ENCODE results near the gene CKAP4.

CKAP4 gene

DNA sequence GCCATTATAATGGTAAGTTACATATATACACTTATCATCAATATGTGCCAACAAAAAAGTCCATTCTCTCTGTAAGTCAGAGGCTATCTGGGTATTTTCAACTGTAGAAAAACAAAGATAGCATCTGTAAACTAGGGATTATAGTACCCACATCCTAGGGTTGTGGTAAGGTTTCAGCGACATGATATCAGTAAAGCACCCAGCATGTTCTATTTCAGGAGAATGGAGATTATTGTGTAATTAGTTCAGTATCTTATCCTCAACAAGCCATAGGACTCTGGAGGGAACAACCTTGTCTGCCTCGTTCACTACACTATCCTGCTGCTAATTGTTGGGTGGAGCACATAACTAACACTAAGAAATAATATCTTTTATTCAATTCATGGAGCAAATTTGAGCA lies 19.7 kb upstream of the CKAP4 start:
- H3K27me3 Mint-ChIP-seq, result peaks cover 2% of the 10 kb centered on the region
- ATAC-seq (ENCODE audit: low read depth) (no peak), DNase-seq (ENCODE audit: low spot score in 2 of 2) (no peak)
- H3K27ac Mint-ChIP-seq, result no peak overlapping the region
- H3K4me3 Mint-ChIP-seq, result no peak overlapping the region
- no peaks in the 10 kb centered on the region for H3K9me3 Mint-ChIP-seq
- peaks cover 4% of the 10 kb centered on the region for H3K4me1 Mint-ChIP-seq
- H3K36me3 Mint-ChIP-seq, result peaks cover 6% of the 10 kb centered on the region

GRCh38 chr12:106265116-106265515 lies 17.3 kb upstream of the CKAP4 start:
- H3K27me3 Mint-ChIP-seq, result no peaks in the 10 kb centered on the region
- no peaks in the 10 kb centered on the region for H3K9me3 Mint-ChIP-seq
- no peak for DNase-seq (ENCODE audit: low spot score in 2 of 2)
- ATAC-seq (ENCODE audit: low read depth), result no peak
- no peak overlapping the region for H3K4me3 Mint-ChIP-seq
- H3K27ac Mint-ChIP-seq, result no peak overlapping the region
- peaks cover 2% of the 10 kb centered on the region for H3K36me3 Mint-ChIP-seq
- peaks cover 2% of the 10 kb centered on the region for H3K4me1 Mint-ChIP-seq

DNA sequence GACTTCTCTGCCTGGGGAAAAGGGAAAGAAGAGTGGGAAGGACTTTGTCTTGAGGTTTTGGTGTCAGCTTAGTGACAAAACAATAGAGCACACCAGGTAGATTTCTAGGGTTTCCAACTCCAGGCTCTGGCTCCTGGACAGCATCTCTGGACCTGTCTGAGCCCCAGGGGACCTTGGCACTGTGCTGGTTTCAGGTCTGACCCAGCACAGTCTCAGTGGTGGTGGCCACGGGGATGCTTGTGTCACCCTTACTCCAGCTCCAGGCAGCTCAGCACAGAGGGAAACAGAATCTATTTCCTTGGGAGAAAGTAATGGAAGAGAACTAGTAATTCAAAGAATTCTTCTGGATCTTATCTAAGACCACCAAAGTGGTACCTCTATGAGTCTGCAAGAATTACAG lies 11.1 kb upstream of the CKAP4 start:
- Mint-ChIP-seq H3K36me3 (peaks cover 4% of the 10 kb centered on the region), H3K4me3 (no peak overlapping the region), H3K27ac (no peak overlapping the region), H3K4me1 (peaks cover 5% of the 10 kb centered on the region), H3K9me3 (peaks cover 2% of the 10 kb centered on the region), H3K27me3 (no peaks in the 10 kb centered on the region)
- DNase-seq (ENCODE audit: low spot score in 2 of 2) (no peak), ATAC-seq (ENCODE audit: low read depth) (no peak)

GRCh38 chr12:106258226-106258625 lies 10.4 kb upstream of the CKAP4 start:
- H3K4me1 Mint-ChIP-seq, result peaks cover 5% of the 10 kb centered on the region
- no peak for ATAC-seq (ENCODE audit: low read depth)
- no peak for DNase-seq (ENCODE audit: low spot score in 2 of 2)
- peaks cover 2% of the 10 kb centered on the region for H3K9me3 Mint-ChIP-seq
- H3K4me3 Mint-ChIP-seq, result no peak overlapping the region
- no peak overlapping the region for H3K27ac Mint-ChIP-seq
- H3K36me3 Mint-ChIP-seq, result peaks cover 4% of the 10 kb centered on the region
- H3K27me3 Mint-ChIP-seq, result no peaks in the 10 kb centered on the region

- Mint-ChIP-seq H3K27ac (no peak overlapping the region), H3K4me3 (no peak overlapping the region), H3K9me3 (peaks cover 2% of the 10 kb centered on the region), H3K4me1 (peaks cover 13% of the 10 kb centered on the region), H3K36me3 (peaks cover 8% of the 10 kb centered on the region), H3K27me3 (no peaks in the 10 kb centered on the region)
- DNase-seq (ENCODE audit: low spot score in 2 of 2) (no peak), ATAC-seq (ENCODE audit: low read depth) (no peak)
These were observed 8.7 kb upstream of the CKAP4 start for GRCh38 chr12:106256524-106256923.

DNA sequence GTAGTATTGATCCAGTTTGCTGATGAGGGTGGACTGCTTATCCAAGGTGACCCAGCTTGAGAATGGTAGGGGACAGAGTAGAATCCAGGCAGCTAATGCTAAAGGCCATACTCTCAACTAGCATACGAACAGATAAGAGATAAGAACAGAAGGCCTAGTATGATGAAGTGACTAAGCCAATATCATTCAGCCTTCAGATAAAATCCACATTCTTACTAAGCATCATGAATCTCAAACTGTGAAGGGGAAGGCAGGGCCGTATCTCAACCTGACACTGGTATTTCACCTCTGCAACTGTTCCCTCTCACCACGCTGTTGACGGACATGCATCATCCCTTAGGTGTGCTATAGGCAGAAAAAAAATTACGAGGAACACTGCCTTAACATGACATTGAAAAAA lies 8.1 kb upstream of the CKAP4 start:
- peaks cover 8% of the 10 kb centered on the region for H3K36me3 Mint-ChIP-seq

GRCh38 chr12:106255493-106255892 lies 7.7 kb upstream of the CKAP4 start:
- no peak overlapping the region for H3K27ac Mint-ChIP-seq
- H3K4me1 Mint-ChIP-seq, result peaks cover 20% of the 10 kb centered on the region
- DNase-seq (ENCODE audit: low spot score in 2 of 2) (no peak), ATAC-seq (ENCODE audit: low read depth) (no peak)
- no peak overlapping the region for H3K4me3 Mint-ChIP-seq
- no peaks in the 10 kb centered on the region for H3K27me3 Mint-ChIP-seq
- H3K36me3 Mint-ChIP-seq, result peaks cover 8% of the 10 kb centered on the region
- H3K9me3 Mint-ChIP-seq, result peaks cover 2% of the 10 kb centered on the region

More for the DNA sequence above, 8.1 kb upstream of the CKAP4 start:
- H3K4me1 Mint-ChIP-seq, result peaks cover 16% of the 10 kb centered on the region
- no peak overlapping the region for H3K27ac Mint-ChIP-seq
- no peak overlapping the region for H3K4me3 Mint-ChIP-seq
- ATAC-seq (ENCODE audit: low read depth) (no peak), DNase-seq (ENCODE audit: low spot score in 2 of 2) (no peak)
- peaks cover 2% of the 10 kb centered on the region for H3K9me3 Mint-ChIP-seq
- H3K27me3 Mint-ChIP-seq, result no peaks in the 10 kb centered on the region

DNA sequence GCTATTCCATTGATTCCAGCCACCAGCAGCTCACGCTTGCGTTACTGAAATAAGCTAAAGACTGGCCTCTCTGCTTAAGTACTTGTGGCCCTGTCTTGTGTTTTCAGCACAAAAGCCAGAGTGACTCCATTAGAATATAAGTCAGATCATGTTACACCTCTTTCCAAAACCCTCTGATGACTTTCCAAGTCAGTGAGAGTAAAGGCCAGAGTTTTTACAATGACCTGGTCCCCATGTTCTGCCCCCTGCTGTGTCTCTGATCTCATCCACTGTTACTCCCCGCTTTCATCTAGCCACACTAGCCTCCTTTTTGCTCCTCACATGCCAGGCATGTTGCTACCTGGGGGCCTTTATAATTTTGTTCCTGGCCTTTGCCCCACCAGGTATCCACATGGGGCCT lies 6.9 kb upstream of the CKAP4 start:
- Mint-ChIP-seq H3K36me3 (peaks cover 4% of the 10 kb centered on the region), H3K4me1 (peaks cover 21% of the 10 kb centered on the region), H3K27me3 (no peaks in the 10 kb centered on the region), H3K4me3 (no peak overlapping the region), H3K27ac (no peak overlapping the region), H3K9me3 (no peaks in the 10 kb centered on the region)
- ATAC-seq (ENCODE audit: low read depth) (no peak), DNase-seq (ENCODE audit: low spot score in 2 of 2) (no peak)

DNA sequence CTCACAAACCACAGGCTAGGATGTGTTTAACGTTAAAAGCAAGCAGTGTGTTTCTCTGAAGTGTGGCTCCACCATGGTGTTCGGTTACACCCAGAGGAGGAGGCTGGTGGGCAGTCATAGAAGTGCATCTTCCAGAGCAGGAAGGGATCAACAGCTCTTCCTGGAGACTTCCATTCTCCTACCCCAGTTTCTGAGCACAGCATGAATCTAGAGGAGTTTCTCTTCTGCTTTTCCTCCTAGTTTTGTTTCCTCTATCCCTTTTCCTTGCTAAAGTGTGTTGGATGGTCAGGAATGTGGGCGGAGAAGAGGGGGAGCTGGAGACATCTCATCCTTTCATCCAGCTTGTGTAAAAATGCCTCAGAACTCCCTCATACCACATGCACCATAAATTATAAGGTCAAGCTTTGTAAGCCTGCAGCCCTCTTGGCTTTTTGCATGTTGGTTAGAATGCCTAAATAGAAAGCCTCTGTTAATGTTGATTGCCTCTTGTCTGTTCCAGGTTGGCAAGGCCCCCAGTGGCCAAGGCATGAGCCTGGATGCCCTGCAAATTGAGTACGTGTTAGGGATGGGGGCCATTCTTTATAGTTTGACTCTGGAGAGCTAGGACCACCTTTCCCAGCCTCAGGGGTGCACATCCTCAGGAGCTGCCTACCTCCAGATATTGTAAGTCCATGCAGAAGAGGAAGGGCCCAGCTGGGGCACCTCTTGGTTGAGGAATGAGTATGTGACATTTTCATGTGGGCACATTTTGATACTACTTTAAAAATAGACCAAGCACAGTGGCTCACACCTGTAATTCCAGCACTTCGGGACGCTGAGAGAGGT lies 4.0 kb upstream of the CKAP4 start:
- H3K4me3 Mint-ChIP-seq, result no peak overlapping the region
- H3K4me1 Mint-ChIP-seq, result peaks cover 29% of the 10 kb centered on the region
- H3K9me3 Mint-ChIP-seq, result no peaks in the 10 kb centered on the region
- H3K27me3 Mint-ChIP-seq, result no peaks in the 10 kb centered on the region
- peaks cover 4% of the 10 kb centered on the region for H3K36me3 Mint-ChIP-seq
- DNase-seq (ENCODE audit: low spot score in 2 of 2) (no peak), ATAC-seq (ENCODE audit: low read depth) (no peak)
- no peak overlapping the region for H3K27ac Mint-ChIP-seq

DNA sequence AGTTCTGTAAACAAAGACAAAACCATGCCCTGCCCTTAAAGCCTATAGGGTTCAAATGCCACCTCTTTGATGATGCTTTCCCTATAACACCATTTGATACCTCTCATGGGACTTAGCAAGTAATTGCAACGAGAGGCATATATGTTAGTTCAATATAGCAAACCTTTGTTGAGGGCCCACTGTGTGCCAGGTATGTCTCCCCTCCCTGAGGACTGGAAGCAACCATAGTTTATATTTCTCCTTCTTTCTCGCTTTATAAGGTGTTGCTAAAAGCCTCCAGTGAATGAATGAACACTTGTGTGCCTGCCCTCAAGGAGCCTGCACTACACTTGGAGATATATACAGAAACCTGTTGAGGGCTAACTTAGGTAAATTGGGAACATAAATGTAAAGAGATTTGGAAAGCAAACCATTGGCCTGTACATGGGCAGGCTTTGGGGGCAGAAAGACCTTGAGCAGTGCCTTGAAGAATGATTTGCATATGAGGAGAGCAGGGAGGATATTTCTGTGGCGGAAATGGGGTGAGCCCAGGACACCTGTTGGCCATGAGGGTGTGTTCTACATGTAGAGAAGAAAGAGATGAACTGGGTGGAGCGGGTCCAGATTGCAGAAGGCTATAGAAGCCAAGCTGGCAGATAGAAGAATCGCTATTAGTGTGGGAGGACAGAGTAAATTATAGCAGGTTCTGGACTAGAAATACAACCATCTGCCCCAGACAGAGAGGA lies 1.8 kb upstream of the CKAP4 start:
- peak overlapping the region; percentile 84 for H3K27ac Mint-ChIP-seq
- ATAC-seq (ENCODE audit: low read depth), result peak; percentile 63
- DNase-seq (ENCODE audit: low spot score in 2 of 2), result peak; percentile 34 to 53
- H3K4me1 Mint-ChIP-seq, result peaks cover 40% of the 10 kb centered on the region
- no peaks in the 10 kb centered on the region for H3K27me3 Mint-ChIP-seq
- peak overlapping the region; percentile 40 for H3K4me3 Mint-ChIP-seq
- peaks cover 4% of the 10 kb centered on the region for H3K36me3 Mint-ChIP-seq
- no peaks in the 10 kb centered on the region for H3K9me3 Mint-ChIP-seq

GRCh38 chr12:106248846-106249371 lies 1.1 kb upstream of the CKAP4 start:
- DNase-seq (ENCODE audit: low spot score in 2 of 2) (peak in 1 of 2 donors; percentile 43), ATAC-seq (ENCODE audit: low read depth) (peak; percentile 37)
- no peaks in the 10 kb centered on the region for H3K9me3 Mint-ChIP-seq
- peaks cover 43% of the 10 kb centered on the region for H3K4me1 Mint-ChIP-seq
- peaks cover 4% of the 10 kb centered on the region for H3K36me3 Mint-ChIP-seq
- H3K27ac Mint-ChIP-seq, result peak overlapping the region; percentile 84
- no peaks in the 10 kb centered on the region for H3K27me3 Mint-ChIP-seq
- peak overlapping the region; percentile 40 for H3K4me3 Mint-ChIP-seq

- peak; percentile 15 for ATAC-seq (ENCODE audit: low read depth)
- Mint-ChIP-seq H3K27me3 (no peaks in the 10 kb centered on the region), H3K4me3 (peak overlapping the region; percentile 40), H3K36me3 (peaks cover 4% of the 10 kb centered on the region), H3K4me1 (peaks cover 46% of the 10 kb centered on the region), H3K9me3 (no peaks in the 10 kb centered on the region), H3K27ac (peak overlapping the region; percentile 84)
- DNase-seq (ENCODE audit: low spot score in 2 of 2), result peak in 1 of 2 donors; percentile 57
These were observed 559 bp upstream of the CKAP4 start for GRCh38 chr12:106248312-106248845.

DNA sequence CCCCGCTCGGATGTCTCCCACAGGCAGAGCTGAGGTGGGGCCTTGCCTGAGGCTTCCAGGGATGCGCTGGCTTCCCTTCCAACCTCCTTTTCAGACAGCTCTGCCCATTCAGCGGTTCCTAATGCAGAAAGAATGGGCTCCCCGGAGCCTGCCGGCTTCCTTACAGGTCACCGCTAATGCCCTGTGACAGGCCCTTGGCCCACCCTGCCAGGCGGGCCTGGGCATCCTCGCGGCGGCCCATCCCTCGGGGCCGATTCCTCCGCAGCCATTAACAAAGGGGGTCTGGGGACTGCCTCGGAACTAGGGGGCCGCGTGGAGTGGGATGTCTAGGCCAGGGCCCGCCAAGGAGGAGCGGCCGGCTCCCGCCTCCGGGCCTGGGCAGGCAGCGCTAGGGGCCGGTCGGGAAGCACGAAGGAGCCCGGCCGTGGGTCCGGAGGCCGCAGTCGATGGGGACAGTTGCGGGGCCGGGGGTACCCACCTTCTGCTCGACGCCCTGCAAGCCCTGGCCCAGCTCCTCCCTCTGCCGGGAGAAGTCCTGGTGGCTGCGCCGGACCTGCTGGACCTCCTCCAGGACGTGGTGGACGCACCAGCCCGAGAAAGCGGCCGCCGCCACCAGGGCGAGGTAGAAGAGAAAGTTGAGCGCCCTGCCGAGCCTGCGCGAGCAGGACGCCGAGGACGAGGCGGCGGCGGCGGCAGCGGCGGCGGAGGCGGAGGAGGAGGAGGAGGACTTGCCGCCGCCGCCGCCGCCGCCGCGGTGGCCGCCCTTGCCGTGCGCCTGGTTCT lies 738 bp downstream of the CKAP4 start:
- Mint-ChIP-seq H3K36me3 (peaks cover 2% of the 10 kb centered on the region), H3K9me3 (no peaks in the 10 kb centered on the region), H3K27ac (peak overlapping the region; percentile 84), H3K4me3 (peak overlapping the region; percentile 84), H3K4me1 (peaks cover 46% of the 10 kb centered on the region), H3K27me3 (no peaks in the 10 kb centered on the region)
- DNase-seq (ENCODE audit: low spot score in 2 of 2), result peak; percentile 38 to 47
- ATAC-seq (ENCODE audit: low read depth), result peak; percentile 34

Data from memory B cell (primary cell).